ENCODE measurements around the gene PLOD1.

DNA sequence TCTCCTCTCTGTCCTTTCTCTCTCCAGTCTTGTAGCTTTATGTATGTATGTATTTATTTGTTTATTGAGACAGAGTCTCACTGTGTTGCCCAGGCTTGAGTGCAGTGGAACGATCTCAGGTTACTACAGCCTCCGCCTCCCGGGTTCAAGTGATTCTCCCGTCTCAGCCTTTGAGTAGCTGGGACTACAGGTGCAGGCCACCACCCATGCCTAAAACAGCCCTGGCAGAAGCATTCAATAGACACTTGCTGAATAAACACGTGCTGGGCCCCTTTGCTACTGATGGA is 10.7 kb upstream of the PLOD1 start:
- TF ChIP-seq CTCF (IDR thresholded peaks at IDR 0.05; ENCODE audit: borderline replicate concordance, extremely low read depth, low read length, poor library complexity, severe bottlenecking), result no peak
- TF ChIP-seq EZH2 (IDR thresholded peaks at IDR 0.05; ENCODE audit: borderline replicate concordance, low read depth, low read length, severe bottlenecking), result no peak

All from DND-41 (cell line).